OCI-LY7 (cell line): ENCODE results near the gene PSMD5. TPM values are rescaled to one million over a fixed set of nuclear protein-coding genes. Genes with fewer than 3 reads are reported as not detected.

Source experiments
- BruUV-seq: library from RNA; stranded (reverse); fragments of 400-500 nt; replicated peaks from 2 replicates; lab custom pipeline; 2021; lab: Mats Ljungman, UMichigan
- CTCF ChIA-PET: fragments of 300-600 bp; sonication (Branson Sonifier 250); formaldehyde crosslinking; loops from one replicate; lab custom pipeline; 2022; ENCODE audit warnings: antibody characterized with exemption; ENCODE audit not compliant: unreplicated experiment; lab: Charles Lee
- POLR2A ChIA-PET: fragments of 300-600 bp; sonication (Branson Sonifier 250); formaldehyde crosslinking; loops from one replicate; lab custom pipeline; 2022; ENCODE audit warnings: antibody characterized with exemption; lab: Charles Lee
- DNase-seq: peaks from one replicate; pipeline ENCODE4 v3.0.0-alpha.2; 2015; ENCODE audit warnings: low spot score
- H2AFZ ChIP-seq: fragments of 200-600 bp; sonication (generic), shearing (Covaris generic); 2 replicates; pipeline ENCODE4 v1.6.1; 2014; ENCODE audit warnings: mild to moderate bottlenecking, antibody characterized with exemption, low read length, moderate library complexity
- H3K27ac ChIP-seq: fragments of 200-600 bp; sonication (generic); 2 replicates; pipeline ENCODE4 v1.5.1; 2014; ENCODE audit warnings: mixed run types, low read depth, mild to moderate bottlenecking, moderate library complexity, low read length, inconsistent platforms; ENCODE audit not compliant: poor library complexity, severe bottlenecking
- H3K36me3 ChIP-seq: fragments of 200-600 bp; sonication (generic); 2 replicates; pipeline ENCODE4 v1.6.1; 2014; ENCODE audit warnings: mild to moderate bottlenecking, antibody characterized with exemption, low read length, moderate library complexity, mixed read lengths; ENCODE audit not compliant: insufficient read depth
- H3K4me1 ChIP-seq: fragments of 200-600 bp; sonication (generic); 2 replicates; pipeline ENCODE4 v1.5.1; 2014; ENCODE audit warnings: mild to moderate bottlenecking, low read length; ENCODE audit not compliant: insufficient read depth, poor library complexity, severe bottlenecking
- H3K4me2 ChIP-seq: fragments of 200-600 bp; sonication (generic); 2 replicates; pipeline ENCODE4 v1.6.1; 2014; ENCODE audit warnings: mild to moderate bottlenecking, low read length
- H3K4me3 ChIP-seq: fragments of 200-600 bp; sonication (generic); 2 replicates; pipeline ENCODE4 v1.5.1; 2014; ENCODE audit warnings: mild to moderate bottlenecking, low read depth, low read length; ENCODE audit not compliant: poor library complexity, severe bottlenecking
- H3K79me2 ChIP-seq: fragments of 200-600 bp; sonication (generic); 2 replicates; pipeline ENCODE4 v1.6.1; 2016; ENCODE audit warnings: low read depth, mild to moderate bottlenecking, low read length, moderate library complexity, mixed read lengths; ENCODE audit not compliant: insufficient read depth
- H3K9me2 ChIP-seq: fragments of 200-600 bp; sonication (generic); 2 replicates; pipeline ENCODE4 v1.6.1; 2016; ENCODE audit warnings: mild to moderate bottlenecking, low read length, mixed read lengths; ENCODE audit not compliant: insufficient read depth
- H3K9me3 ChIP-seq: fragments of 200-600 bp; sonication (generic); 2 replicates; pipeline ENCODE4 v1.6.1; 2014; ENCODE audit warnings: mild to moderate bottlenecking, mixed run types, low read length, mixed read lengths
- H4K20me1 ChIP-seq: fragments of 200-600 bp; sonication (generic); 2 replicates; pipeline ENCODE4 v1.6.1; 2014; ENCODE audit warnings: mild to moderate bottlenecking, antibody characterized with exemption, low read length, moderate library complexity, mixed read lengths; ENCODE audit not compliant: insufficient read depth
- CTCF ChIP-seq: fragments of 200-600 bp; sonication (generic); conservative IDR thresholded peaks from 2 replicates; pipeline ENCODE4 v1.5.1; 2014; ENCODE audit warnings: mild to moderate bottlenecking, antibody characterized with exemption, low read length, moderate library complexity, mixed read lengths
- EZH2phosphoT487 ChIP-seq: fragments of 200-600 bp; sonication (generic); IDR thresholded peaks from 2 replicates; pipeline ENCODE4 v1.6.1; 2018; ENCODE audit warnings: low read depth, borderline replicate concordance, mild to moderate bottlenecking, mixed run types, antibody characterized with exemption, low read length, moderate library complexity, mixed read lengths
- intact Hi-C: fragments of 100-400 bp; cut with micrococcal nuclease; formaldehyde crosslinking; loops from one replicate; pipeline ENCODE4 v1.10.0; 2022; ENCODE audit not compliant: unreplicated experiment
- total RNA-seq, 2 experiments: library from RNA; depleted of rRNA in 1 of 2; stranded (reverse); fragments of >200 nt in 1 of 2; shearing (Covaris generic) in 1 of 2; gene quantifications; 2 replicates each; pipeline ENCODE4 v1.2.3, GENCODE V29; 2014 to 2022

The PSMD5 gene
- total RNA-seq, 2 experiments from 2014 or later = 12.0 to 33.3 TPM

- CTCF ChIA-PET = interaction anchor here (0.6 kb wide), 1 partner anchor 500 kb away, joined by 3 read pairs; no protein-coding TSS in a partner anchor
- peaks cover 61% of the 10 kb centered on the region for H3K4me1 ChIP-seq
- H3K4me3 ChIP-seq = peak overlapping the region; percentile 93
Measured at GRCh38 chr9:120875195-120875565, 32.5 kb upstream of the PSMD5 start.

GRCh38 chr9:120874226-120875194 is 31.8 kb upstream of the PSMD5 start:
- TF ChIP-seq CTCF = no peak
- TF ChIP-seq EZH2phosphoT487 = no peak
- peak overlapping the region; percentile 96 for H3K27ac ChIP-seq
- ChIA-PET CTCF (interaction anchor here (0.6 kb wide), 1 partner anchor 501 kb away, joined by 3 read pairs; no protein-coding TSS in a partner anchor), POLR2A (interaction anchor here (1.1 to 2.6 kb wide), 4 partner anchors 21 to 57 kb away, joined by 4 to 7 read pairs (median 5); no protein-coding TSS in a partner anchor)
- H3K4me3 ChIP-seq = peak overlapping the region; percentile 93
- BruUV-seq = no TSS peak
- H3K9me3 ChIP-seq = no peaks in the 10 kb centered on the region
- H4K20me1 ChIP-seq = no peaks in the 10 kb centered on the region
- no peaks in the 10 kb centered on the region for H3K9me2 ChIP-seq
- peak overlapping the region; percentile 96 for H3K4me2 ChIP-seq
- intact Hi-C loops = loop anchor here (5.0 kb wide), 2 partner anchors 108 to 328 kb away; partner anchors contain the start of gene RAB14
- H3K36me3 ChIP-seq = peaks cover 70% of the 10 kb centered on the region
- H2AFZ ChIP-seq = no peak overlapping the region
- no peak for DNase-seq
- H3K79me2 ChIP-seq = peaks cover 32% of the 10 kb centered on the region; the same call in 1 of the 2 replicates
- H3K4me1 ChIP-seq = peaks cover 61% of the 10 kb centered on the region

More at GRCh38 chr9:120875195-120875565, 32.5 kb upstream of the PSMD5 start:
- TF ChIP-seq CTCF = no peak
- TF ChIP-seq EZH2phosphoT487 = no peak
- Histone ChIP-seq H3K9me2 (no peaks in the 10 kb centered on the region), H2AFZ (no peak overlapping the region), H3K79me2 (peaks cover 32% of the 10 kb centered on the region; the same call in 1 of the 2 replicates), H3K9me3 (no peaks in the 10 kb centered on the region), H3K27ac (peak overlapping the region; percentile 96), H3K36me3 (peaks cover 64% of the 10 kb centered on the region), H3K4me2 (peak overlapping the region; percentile 96), H4K20me1 (no peaks in the 10 kb centered on the region)
- intact Hi-C loops = loop anchor here (5.0 kb wide), 2 partner anchors 107 to 327 kb away; partner anchors contain the start of gene RAB14
- no peak for DNase-seq
- POLR2A ChIA-PET = interaction anchor here (1.1 to 2.6 kb wide), 2 partner anchors 20 to 54 kb away, joined by 4 to 5 read pairs; no protein-coding TSS in a partner anchor
- BruUV-seq = no TSS peak
